Suprapubic skin (tissue), 3 donors: ENCODE data around the gene HPSE2.

Source experiments
- CTCF ChIP-seq, 2 donors: fragments of 200-600 bp in 1 of 2; fragments of 450-650 bp in 1 of 2; sonication (generic) in 1 of 2; IDR thresholded peaks; one replicate each; pipeline ENCODE4 v1.5.1; 2016 to 2019; ENCODE audit warnings: antibody characterized with exemption in 2 of 2, mild to moderate bottlenecking in 1 of 2, moderate library complexity in 1 of 2
- POLR2A ChIP-seq, 2 donors: fragments of 450-650 bp; IDR thresholded peaks; one replicate each; pipeline ENCODE4 v1.6.1; 2017; ENCODE audit warnings: antibody characterized with exemption in 2 of 2, mild to moderate bottlenecking in 2 of 2, moderate library complexity in 2 of 2

GRCh38 chr10:98486421-98486820 is 749.2 kb downstream of the HPSE2 start:
- TF ChIP-seq POLR2A (IDR thresholded peaks at IDR 0.05) (no peak), CTCF (IDR thresholded peaks at IDR 0.05) (no peak)
